Measurements from ENCODE around the gene CCDC201.
"Not testable (repeated sequence)": the region's sequence is repeated elsewhere in the genome, so short reads cannot be mapped to it uniquely, and the experiment has no call there.

The CCDC201 gene

DNA sequence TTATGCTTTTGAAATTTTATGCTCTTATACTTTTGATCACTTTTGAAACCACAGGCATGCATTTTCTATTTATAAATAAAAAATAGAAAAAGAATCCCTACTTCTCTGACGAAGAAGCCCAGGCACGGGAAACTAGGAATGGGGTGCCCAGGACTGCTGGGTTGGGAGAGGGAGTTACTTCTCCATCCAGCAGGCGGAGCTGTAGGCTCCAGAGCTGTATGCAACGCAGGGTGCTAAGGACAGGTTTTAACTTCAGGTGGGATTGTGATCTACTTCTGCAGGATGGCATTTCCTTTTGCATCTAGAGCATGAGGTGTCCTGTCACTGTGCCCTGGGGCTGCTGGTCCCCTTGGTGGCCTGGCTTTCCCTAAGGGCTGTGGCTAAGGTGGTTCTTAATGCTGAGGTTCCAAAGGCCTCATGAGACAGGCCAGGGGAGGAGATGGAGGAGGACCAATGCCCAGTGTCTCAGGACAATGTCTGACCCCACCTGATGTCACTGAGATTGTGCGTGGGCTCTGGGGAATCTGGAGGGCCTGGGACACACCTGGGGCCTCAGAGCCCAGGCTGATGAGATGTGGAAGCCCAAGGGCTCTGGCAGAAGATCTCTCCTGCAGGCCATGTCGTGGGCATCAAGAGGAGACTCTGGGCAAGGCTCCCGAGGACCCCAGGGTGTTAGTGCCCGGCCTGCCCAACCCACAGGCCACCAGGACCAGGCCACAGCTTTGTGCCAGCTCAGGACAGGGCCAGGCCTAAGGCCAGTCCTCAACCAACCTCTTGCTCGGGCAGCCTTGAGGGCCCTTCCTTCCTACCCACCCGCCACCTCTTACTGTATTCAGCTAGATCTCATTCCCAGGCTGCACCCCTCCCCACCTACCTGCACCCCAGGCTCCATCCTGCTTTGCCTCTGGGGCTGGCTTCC, 507 bp downstream of the CCDC201 start:
- DNase-seq, result no peak

DNA sequence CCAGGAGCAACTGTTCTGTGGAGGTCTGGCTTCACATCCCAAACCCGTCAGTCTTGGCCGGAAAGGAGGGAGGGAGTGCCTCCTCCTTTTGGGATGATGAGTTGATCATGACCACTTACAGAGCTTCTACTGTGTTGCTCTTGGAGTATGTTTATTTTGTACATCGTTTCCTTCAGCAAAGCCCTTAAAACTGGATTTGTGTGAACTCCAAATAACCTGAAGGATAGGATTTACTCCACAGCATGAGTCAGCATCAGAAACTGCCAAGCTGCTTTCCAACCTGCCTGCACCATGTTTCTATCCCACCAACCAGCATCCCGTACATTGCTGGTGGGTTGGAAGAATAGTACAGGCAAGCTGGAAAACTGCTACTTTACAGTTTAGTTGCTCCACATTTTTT, 3.5 kb downstream of the CCDC201 start:
- no peak for DNase-seq

GRCh38 chr7:45867471-45867870, 5.4 kb downstream of the CCDC201 start:
- DNase-seq, result no peak

DNA sequence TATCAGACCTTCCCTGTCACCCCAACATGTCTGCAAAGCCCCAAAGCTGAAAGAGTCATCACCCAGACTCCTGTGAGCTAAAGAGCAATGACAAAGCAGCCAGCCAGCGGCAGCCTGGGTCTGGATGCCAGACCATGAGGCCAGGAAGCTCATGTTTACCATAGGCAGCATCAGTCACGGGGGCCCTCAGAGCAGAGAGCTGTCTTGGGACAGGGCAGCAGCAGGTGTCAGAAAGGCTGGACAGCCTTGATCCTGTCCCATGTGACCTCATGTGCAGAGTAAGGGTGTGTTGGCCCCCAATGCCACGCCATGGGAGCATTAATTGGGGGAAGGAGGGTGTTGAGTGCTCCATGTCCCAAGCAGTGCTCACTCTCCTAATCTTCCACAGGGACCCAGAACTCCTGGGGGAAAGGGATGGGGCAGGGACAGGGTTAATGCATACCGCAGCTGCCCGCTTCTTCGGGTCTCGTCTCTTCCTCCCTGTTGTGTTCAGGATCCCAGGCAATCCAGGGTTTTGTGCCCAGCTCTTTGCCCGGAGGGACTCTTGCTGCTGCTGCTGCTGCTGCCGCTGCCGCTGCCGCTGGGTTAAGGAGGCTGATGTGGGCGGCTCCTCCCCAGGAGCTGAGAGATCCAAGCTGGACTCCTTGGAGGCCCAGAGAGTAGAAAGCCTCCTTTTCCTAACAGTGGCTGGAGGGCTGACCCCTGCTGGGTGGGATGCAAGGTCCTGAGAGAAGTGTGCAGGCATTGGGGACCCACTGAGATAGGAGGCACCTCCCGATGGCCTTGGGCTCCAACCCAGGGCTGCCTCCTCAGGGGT, 7.1 kb downstream of the CCDC201 start:
- no peak for DNase-seq

DNA sequence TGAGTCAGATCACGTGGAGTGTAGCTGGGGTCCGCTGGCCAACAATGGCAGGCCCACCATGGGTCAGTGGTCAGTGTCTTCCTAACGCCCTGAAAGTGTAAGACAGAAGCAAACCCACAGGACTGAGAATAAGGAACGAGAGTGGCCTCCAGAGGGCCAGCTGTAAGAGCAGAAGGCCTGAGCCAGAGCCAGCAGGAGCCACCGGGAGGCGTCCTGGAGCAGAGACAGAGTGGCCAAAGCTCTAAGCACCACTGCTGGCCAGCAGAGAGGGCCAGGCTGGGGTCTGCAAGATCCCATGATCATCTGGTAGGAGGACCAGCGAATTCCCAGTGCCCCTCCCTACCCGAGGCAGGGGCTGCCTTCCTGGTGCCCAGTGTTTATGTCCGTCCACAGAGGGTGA, 9.2 kb downstream of the CCDC201 start:
- DNase-seq, result no peak

DNA sequence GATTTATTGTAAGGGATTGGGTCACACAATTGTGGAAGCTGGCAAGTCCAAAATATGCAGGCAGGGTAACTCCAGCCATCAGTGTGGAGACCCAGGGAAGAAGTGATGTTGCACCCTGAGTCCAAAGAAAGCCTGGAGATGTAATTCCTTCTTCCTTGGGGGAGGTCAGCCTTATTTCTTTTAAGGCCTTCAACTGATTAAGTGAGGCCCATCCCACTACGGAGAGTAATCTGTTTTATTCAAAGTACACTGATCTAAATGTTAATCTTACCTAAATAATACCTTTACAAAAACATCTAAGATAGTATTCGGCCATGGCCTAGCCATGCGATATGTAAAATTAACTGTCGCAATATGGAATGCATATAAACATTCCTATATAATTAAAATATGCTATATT, 16.0 kb downstream of the CCDC201 start:
- not testable (repeated sequence) for DNase-seq

DNA sequence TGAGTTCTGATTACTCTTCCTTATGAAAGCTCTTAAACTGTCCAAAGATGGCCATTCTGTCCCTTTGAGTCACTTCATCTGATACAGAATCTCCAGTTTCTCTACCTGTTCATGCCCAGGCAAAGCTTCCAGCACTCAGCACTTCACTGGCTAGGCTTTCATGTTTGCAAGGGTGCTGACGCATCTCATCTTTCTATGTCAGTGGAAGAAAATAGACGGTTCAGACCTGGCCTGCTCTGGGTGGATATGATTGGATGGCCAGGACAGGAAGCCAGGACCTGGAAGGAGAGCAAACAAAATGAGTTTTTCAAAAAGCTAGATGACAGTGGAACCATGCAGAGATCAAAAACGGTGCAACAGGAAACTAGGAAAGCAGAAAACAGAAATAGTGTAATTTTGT, 17.2 kb downstream of the CCDC201 start:
- DNase-seq, result not testable (repeated sequence)

GRCh38 chr7:45853491-45853890, 19.4 kb downstream of the CCDC201 start:
- not testable (repeated sequence) for DNase-seq

DNA sequence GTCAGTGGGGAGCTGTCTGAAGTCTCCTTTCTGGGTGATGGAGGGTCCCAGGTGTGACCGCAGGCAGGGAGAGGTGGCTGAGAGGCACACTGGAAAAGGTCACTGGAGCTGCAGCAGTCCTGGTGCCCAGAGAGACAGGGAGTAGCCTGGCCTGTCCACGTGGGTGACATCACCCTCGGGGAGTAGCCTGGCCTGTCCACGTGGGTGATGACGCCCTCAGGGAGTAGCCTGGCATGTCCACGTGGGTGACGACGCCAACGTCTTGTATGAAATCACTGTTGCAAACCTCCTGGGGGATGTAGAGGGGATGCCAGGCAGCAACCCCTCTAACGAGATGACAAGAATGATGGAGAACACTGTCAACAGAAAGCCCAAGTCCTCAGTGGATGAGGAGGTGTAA, 19.9 kb downstream of the CCDC201 start:
- DNase-seq, result not testable (repeated sequence)

DNA sequence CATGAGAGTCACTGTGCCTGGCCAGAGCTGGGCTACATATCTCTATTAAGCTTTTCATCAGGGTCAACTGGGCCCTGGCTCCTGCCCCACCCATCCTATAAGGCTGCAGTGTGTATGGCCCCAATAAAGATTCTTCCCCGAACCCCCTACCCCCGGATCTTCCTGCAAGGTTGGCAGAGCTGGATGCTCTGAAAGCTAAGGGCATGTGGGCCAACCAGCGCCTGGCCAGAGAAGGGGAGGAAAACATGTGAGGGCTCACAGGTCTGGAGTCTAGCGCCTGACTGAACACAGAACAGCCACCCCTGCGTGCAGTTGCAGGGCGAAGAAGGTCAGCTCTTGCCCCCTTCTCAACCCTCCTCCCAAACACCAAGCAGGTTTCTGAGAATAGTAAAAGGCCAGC, 24.1 kb downstream of the CCDC201 start:
- DNase-seq, result not testable (repeated sequence)

GRCh38 chr7:45846536-45846935, 26.3 kb downstream of the CCDC201 start:
- DNase-seq, result not testable (repeated sequence)

- not testable (repeated sequence) for DNase-seq
Observed at GRCh38 chr7:45841926-45842717, 30.8 kb downstream of the CCDC201 start.

- not testable (repeated sequence) for DNase-seq
Observed at GRCh38 chr7:45838852-45839251, 34.0 kb downstream of the CCDC201 start.

DNA sequence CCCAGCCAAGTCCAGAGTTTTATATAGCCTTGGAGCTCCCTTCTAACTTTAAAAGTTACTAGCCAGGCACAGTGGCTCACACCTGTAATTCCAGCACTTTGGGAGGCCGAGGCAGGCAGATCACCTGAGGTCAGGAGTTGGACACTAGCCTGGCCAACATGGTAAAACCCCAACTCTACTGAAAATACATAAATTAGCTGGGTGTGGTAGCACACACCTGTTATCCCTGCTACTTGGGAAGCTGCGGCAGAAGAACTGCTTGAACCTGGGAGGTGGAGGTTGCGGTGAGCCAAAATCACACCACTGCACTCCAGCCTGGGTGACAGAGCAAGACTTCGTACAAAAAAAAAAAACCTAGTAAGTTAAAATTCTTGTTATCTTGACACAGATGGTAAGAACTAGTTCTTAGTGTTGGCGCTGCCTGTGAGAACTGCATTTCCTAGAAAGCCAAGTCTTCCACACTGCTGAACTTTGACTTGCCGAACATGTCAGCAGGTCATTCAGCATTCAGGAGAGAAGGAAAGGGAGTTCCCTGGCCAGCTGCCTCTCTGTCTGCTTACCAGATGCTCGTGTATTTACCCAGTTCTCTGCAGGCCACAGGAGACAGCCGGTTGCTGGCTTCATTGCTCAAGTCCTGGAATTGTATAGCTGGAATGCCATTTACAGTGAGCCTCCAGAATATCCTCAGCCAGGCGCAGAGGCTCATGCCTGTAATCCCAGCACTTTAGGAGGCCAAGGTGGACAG, 40.3 kb downstream of the CCDC201 start:
- not testable (repeated sequence) for DNase-seq

GRCh38 chr7:45829846-45830245, 43.0 kb downstream of the CCDC201 start:
- not testable (repeated sequence) for DNase-seq

GRCh38 chr7:45827731-45828130, 45.2 kb downstream of the CCDC201 start:
- not testable (repeated sequence) for DNase-seq

GRCh38 chr7:45826550-45826949, 46.3 kb downstream of the CCDC201 start:
- not testable (repeated sequence) for DNase-seq

- DNase-seq, result not testable (repeated sequence)
Observed at GRCh38 chr7:45818763-45819162, 54.1 kb downstream of the CCDC201 start.

DNA sequence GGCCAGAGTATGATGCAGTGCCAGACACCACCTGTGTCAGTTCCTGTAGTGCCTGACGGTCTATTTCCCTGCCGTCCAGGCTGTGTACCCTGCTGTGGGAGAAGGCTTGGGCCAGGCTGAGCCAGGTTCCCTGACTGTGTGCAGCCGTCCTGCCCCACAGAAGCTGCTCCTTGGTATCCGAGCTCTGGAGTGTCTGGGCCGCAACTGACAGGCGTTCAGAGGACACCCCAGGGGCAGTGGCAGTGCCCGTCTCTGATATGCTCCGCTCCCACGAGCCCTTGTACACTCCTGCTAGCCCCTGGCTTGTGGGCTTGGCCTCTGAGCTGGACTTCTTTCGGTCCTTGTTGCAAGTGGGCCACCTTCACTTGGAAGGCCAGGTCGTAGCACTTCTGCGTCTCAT, 55.0 kb downstream of the CCDC201 start:
- not testable (repeated sequence) for DNase-seq

- not testable (repeated sequence) for DNase-seq
Observed at GRCh38 chr7:45817016-45817415, 55.9 kb downstream of the CCDC201 start.

- DNase-seq, result not testable (repeated sequence)
Observed at GRCh38 chr7:45814216-45815118, 58.4 kb downstream of the CCDC201 start.
